Fibroblast of lung (primary cell): Measurements from ENCODE around the gene PRKRA. TPM values are rescaled to one million over a fixed set of nuclear protein-coding genes. Genes with fewer than 3 reads are reported as not detected.

Experiments used
- DNase-seq, 2 donors: peaks; one replicate each; pipeline versions ENCODE4 v3.0.0 to v3.0.0-alpha.2; 2010; ENCODE audit warnings: low read depth in 2 of 2
- H2AFZ ChIP-seq: 2 replicates; pipeline ENCODE4 v1.5.1; 2012; ENCODE audit warnings: low read length, control low read depth, inconsistent platforms
- H3K27ac ChIP-seq: 2 replicates; pipeline ENCODE4 v1.5.1; 2011; ENCODE audit warnings: low read length, control low read depth; ENCODE audit not compliant: insufficient read depth
- H3K27me3 ChIP-seq: 2 replicates; pipeline ENCODE4 v1.5.1; 2011; ENCODE audit warnings: mild to moderate bottlenecking, low read length; ENCODE audit not compliant: control insufficient read depth, insufficient read depth
- H3K36me3 ChIP-seq: 2 replicates; pipeline ENCODE4 v1.5.1; 2011; ENCODE audit warnings: low read length; ENCODE audit not compliant: control insufficient read depth, insufficient read depth
- H3K4me1 ChIP-seq: 2 replicates; pipeline ENCODE4 v1.5.1; 2011; ENCODE audit warnings: low read length; ENCODE audit not compliant: control insufficient read depth, insufficient read depth; ENCODE audit errors: extremely low read depth
- H3K4me2 ChIP-seq: 2 replicates; pipeline ENCODE4 v1.5.1; 2011; ENCODE audit warnings: low read length, control low read depth; ENCODE audit not compliant: insufficient read depth; ENCODE audit errors: extremely low read depth
- H3K4me3 ChIP-seq, 4 experiments: fragments of 200-600 bp in 1 of 4; sonication (generic) in 1 of 4; replicated peaks in 1 of 4; 2 replicates each; pipeline ENCODE4 v1.5.1; 2011 to 2016; ENCODE audit warnings: low read length in 4 of 4, low read depth in 3 of 4, mild to moderate bottlenecking in 3 of 4, control low read depth in 2 of 4, inconsistent platforms in 1 of 4, mixed read lengths in 1 of 4; ENCODE audit not compliant: insufficient read depth in 1 of 4; ENCODE audit errors: control extremely low read depth in 1 of 4
- H3K79me2 ChIP-seq: 2 replicates; pipeline ENCODE4 v1.5.1; 2012; ENCODE audit warnings: mild to moderate bottlenecking, low read length, inconsistent platforms; ENCODE audit not compliant: control insufficient read depth, insufficient read depth
- H3K9ac ChIP-seq: 2 replicates; pipeline ENCODE4 v1.5.1; 2011; ENCODE audit warnings: mild to moderate bottlenecking, low read length, control low read depth; ENCODE audit not compliant: insufficient read depth
- H3K9me3 ChIP-seq: 2 replicates; pipeline ENCODE4 v1.5.1; 2012; ENCODE audit warnings: low read depth, low read length; ENCODE audit not compliant: control insufficient read depth, insufficient read depth
- H4K20me1 ChIP-seq: 2 replicates; pipeline ENCODE4 v1.5.1; 2011; ENCODE audit warnings: low read length; ENCODE audit not compliant: control insufficient read depth, insufficient read depth; ENCODE audit errors: extremely low read depth
- EZH2 ChIP-seq: IDR thresholded peaks from 2 replicates; pipeline ENCODE4 v1.5.1; 2012; ENCODE audit warnings: low read length, control low read depth, mild to moderate bottlenecking; ENCODE audit errors: missing control alignments
- polyA plus RNA-seq, 2 donors: library from polyadenylated mRNA; depleted of rRNA in 1 of 2; stranded (reverse) in 1 of 2; unstranded in 1 of 2; fragments of >200 nt; gene quantifications; 2 replicates each; pipeline ENCODE4 v1.2.1, GENCODE V29; 2011 to 2012; ENCODE audit warnings: missing spikeins in 1 of 2
- total RNA-seq: library from RNA; depleted of rRNA; stranded (reverse); fragments of >200 nt; gene quantifications from 2 replicates; pipeline ENCODE4 v1.2.1, GENCODE V29; 2014
- TF ChIP-seq, protein P1 (sequence below), 2 donors: IDR thresholded peaks in 1 of 2; conservative IDR thresholded peaks in 1 of 2; 1 replicate in 1 of 2; 2 replicates in 1 of 2; pipeline ENCODE4 v1.5.1; 2011 to 2012; ENCODE audit warnings: low read length in 2 of 2, control low read depth in 1 of 2, inconsistent platforms in 1 of 2, low read depth in 1 of 2, mild to moderate bottlenecking in 1 of 2

Gene PRKRA
- total and polyA plus RNA-seq, 2 donors (not counting 1 experiment from before 2014, with no cell fraction given), result 40.5 to 54.6 TPM

DNA sequence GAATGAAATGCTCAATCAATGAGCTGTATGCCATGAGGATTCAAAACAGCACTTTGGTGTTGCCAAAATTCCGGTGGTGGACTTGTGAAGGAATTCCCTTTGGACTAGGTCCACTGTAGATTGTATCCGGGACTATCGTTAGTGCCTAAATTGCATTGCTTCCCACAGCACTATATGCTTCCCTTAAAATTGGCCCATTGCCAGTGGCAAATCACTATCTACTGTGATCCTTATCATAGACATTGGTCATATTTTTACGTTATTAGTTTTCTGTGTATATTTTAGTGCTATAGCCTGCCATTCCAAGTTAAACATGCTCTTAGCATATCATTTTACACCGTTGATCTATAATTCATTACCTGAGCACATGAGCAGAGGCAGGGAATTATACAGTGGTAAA, 1.9 kb upstream of the PRKRA start:
- H3K4me3 ChIP-seq, result no peak overlapping the region
- DNase-seq, result peak in 1 of 2 donors; percentile 9
- no peak overlapping the region for H2AFZ ChIP-seq
- no peak overlapping the region for H3K4me2 ChIP-seq
- H3K36me3 ChIP-seq, result peaks cover 3% of the 10 kb centered on the region
- peaks cover 17% of the 10 kb centered on the region for H3K79me2 ChIP-seq
- H3K4me1 ChIP-seq, result no peaks in the 10 kb centered on the region
- no peak for TF ChIP-seq EZH2
- TF ChIP-seq, protein P1, sequence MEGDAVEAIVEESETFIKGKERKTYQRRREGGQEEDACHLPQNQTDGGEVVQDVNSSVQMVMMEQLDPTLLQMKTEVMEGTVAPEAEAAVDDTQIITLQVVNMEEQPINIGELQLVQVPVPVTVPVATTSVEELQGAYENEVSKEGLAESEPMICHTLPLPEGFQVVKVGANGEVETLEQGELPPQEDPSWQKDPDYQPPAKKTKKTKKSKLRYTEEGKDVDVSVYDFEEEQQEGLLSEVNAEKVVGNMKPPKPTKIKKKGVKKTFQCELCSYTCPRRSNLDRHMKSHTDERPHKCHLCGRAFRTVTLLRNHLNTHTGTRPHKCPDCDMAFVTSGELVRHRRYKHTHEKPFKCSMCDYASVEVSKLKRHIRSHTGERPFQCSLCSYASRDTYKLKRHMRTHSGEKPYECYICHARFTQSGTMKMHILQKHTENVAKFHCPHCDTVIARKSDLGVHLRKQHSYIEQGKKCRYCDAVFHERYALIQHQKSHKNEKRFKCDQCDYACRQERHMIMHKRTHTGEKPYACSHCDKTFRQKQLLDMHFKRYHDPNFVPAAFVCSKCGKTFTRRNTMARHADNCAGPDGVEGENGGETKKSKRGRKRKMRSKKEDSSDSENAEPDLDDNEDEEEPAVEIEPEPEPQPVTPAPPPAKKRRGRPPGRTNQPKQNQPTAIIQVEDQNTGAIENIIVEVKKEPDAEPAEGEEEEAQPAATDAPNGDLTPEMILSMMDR (conservative IDR thresholded peaks at IDR 0.05 in 1 of 2, IDR thresholded peaks at IDR 0.05 in 1 of 2; ENCODE audit: low read depth in 1 of 2, low read length in 2 of 2), result no peak
- H3K9ac ChIP-seq, result no peak overlapping the region
- no peaks in the 10 kb centered on the region for H3K9me3 ChIP-seq
- no peaks in the 10 kb centered on the region for H3K27me3 ChIP-seq
- no peak overlapping the region for H3K27ac ChIP-seq
- H4K20me1 ChIP-seq, result no peaks in the 10 kb centered on the region

DNA sequence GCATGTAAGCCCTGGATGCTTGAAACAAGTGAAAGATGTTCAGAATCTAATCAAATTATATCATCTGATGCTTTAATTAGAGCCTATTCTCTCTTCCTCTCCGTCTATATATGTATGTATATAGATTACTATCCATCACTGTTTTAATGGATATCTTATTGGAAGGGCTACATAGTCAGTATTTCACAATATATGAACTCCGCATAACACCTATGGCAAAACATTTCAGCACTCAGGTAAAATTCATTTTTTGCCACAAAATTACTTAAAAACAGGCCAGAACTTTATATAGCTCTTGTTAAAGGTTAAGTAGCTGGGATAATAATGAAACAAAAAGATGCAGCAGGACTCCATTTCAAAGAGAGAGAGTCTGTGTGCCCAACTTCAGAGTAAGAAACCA, 1.4 kb upstream of the PRKRA start:
- TF ChIP-seq, protein P1 (conservative IDR thresholded peaks at IDR 0.05 in 1 of 2, IDR thresholded peaks at IDR 0.05 in 1 of 2; ENCODE audit: low read depth in 1 of 2, low read length in 2 of 2), result no peak
- TF ChIP-seq EZH2, result no peak
- no peaks in the 10 kb centered on the region for H3K4me1 ChIP-seq
- peaks cover 17% of the 10 kb centered on the region for H3K79me2 ChIP-seq
- H3K27me3 ChIP-seq, result no peaks in the 10 kb centered on the region
- no peaks in the 10 kb centered on the region for H4K20me1 ChIP-seq
- no peak overlapping the region for H3K27ac ChIP-seq
- H3K4me2 ChIP-seq, result no peak overlapping the region
- no peak overlapping the region for H2AFZ ChIP-seq
- no peak overlapping the region for H3K4me3 ChIP-seq
- DNase-seq, result no peak
- H3K36me3 ChIP-seq, result peaks cover 3% of the 10 kb centered on the region
- H3K9me3 ChIP-seq, result no peaks in the 10 kb centered on the region
- no peak overlapping the region for H3K9ac ChIP-seq

DNA sequence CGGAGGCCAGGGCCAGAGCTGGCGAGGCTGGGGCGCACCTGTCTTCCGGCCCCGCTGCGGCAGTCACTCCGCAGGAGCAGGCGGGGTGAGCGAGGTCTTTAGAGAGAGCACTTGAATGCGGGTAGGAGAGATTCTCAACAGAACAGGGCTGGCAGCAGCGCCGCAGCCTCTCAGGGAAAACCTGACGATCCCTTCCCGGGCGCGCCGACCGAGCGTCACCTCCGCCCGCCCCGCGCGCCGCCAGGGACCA, 526 bp downstream of the PRKRA start:
- no peaks in the 10 kb centered on the region for H3K27me3 ChIP-seq
- TF ChIP-seq, protein P1 (conservative IDR thresholded peaks at IDR 0.05 in 1 of 2, IDR thresholded peaks at IDR 0.05 in 1 of 2; ENCODE audit: low read depth in 1 of 2, low read length in 2 of 2), result no peak
- no peak for TF ChIP-seq EZH2
- no peaks in the 10 kb centered on the region for H4K20me1 ChIP-seq
- no peaks in the 10 kb centered on the region for H3K9me3 ChIP-seq
- H3K4me1 ChIP-seq, result no peaks in the 10 kb centered on the region
- H2AFZ ChIP-seq, result peak overlapping the region; percentile 7
- peak overlapping the region; percentile 93 for H3K4me2 ChIP-seq
- H3K9ac ChIP-seq, result peak overlapping the region; percentile 96
- H3K27ac ChIP-seq, result peak overlapping the region; percentile 97
- H3K79me2 ChIP-seq, result peaks cover 17% of the 10 kb centered on the region
- H3K36me3 ChIP-seq, result peaks cover 5% of the 10 kb centered on the region
- peak overlapping the region; percentile 64 to 85 (median 84) for H3K4me3 ChIP-seq
- no peak for DNase-seq
